Sigmoid colon (tissue), 4 donors: ENCODE data around the gene IPMK.
"Not testable (repeated sequence)": the region's sequence is repeated elsewhere in the genome, so short reads cannot be mapped to it uniquely, and the experiment has no call there.

ENCODE experiments used
- EP300 ChIP-seq, 4 donors: sonication (generic); formaldehyde crosslinking; IDR thresholded peaks; one replicate each; pipeline ENCODE4 v1.6.1; 2017; ENCODE audit warnings: antibody characterized with exemption in 4 of 4
- POLR2A ChIP-seq, 2 donors: fragments of 450-650 bp; IDR thresholded peaks; one replicate each; pipeline ENCODE4 v1.6.1; 2016; ENCODE audit warnings: antibody characterized with exemption in 2 of 2, mild to moderate bottlenecking in 2 of 2, moderate library complexity in 2 of 2
- TF ChIP-seq, protein P1 (sequence below), 4 experiments: fragments of 450-650 bp in 3 of 4; fragments of 200-600 bp in 1 of 4; IDR thresholded peaks; one replicate each; pipeline ENCODE4 v1.5.1; 2016 to 2019; ENCODE audit warnings: antibody characterized with exemption in 4 of 4, mild to moderate bottlenecking in 3 of 4, moderate library complexity in 2 of 4

DNA sequence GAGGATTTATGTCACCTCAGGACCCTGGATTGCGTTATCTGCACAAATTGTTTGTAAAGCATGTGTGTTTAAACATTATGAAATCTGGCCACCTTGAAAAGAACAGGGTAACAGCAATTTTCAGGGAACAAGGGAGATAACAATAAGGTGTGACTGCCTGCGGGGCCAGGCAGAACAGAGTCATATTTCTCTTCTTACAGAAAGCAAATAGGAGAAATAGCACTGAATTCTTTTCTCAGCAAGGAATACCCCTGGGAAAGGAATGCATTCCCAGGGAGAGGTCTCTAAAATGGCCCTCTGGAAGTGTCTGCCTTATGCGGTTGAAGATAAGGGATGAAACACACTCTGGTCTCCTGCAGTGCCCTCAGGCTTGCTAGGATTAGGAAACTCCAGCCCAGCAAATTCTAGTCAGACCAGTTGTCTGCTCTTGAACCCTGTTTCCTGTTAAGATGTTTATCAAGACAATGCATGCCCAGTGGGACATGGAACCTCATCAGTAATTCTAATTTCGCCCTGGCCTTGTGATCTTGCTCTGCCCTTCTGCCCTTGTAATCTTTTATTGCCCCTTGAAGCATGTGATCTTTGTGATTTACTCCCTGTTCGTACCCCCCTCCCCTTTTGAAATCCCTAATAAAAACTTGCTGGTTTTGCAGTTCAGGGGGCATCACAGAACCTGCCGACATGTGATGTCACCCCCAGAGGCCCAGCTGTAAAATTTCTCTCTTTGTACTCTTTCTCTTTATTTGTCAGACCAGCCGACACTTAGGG is 11.5 kb downstream of the IPMK start:
- TF ChIP-seq, protein P1, sequence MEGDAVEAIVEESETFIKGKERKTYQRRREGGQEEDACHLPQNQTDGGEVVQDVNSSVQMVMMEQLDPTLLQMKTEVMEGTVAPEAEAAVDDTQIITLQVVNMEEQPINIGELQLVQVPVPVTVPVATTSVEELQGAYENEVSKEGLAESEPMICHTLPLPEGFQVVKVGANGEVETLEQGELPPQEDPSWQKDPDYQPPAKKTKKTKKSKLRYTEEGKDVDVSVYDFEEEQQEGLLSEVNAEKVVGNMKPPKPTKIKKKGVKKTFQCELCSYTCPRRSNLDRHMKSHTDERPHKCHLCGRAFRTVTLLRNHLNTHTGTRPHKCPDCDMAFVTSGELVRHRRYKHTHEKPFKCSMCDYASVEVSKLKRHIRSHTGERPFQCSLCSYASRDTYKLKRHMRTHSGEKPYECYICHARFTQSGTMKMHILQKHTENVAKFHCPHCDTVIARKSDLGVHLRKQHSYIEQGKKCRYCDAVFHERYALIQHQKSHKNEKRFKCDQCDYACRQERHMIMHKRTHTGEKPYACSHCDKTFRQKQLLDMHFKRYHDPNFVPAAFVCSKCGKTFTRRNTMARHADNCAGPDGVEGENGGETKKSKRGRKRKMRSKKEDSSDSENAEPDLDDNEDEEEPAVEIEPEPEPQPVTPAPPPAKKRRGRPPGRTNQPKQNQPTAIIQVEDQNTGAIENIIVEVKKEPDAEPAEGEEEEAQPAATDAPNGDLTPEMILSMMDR (IDR thresholded peaks at IDR 0.05): not testable (repeated sequence)
- not testable (repeated sequence) for TF ChIP-seq POLR2A, EP300 (IDR thresholded peaks at IDR 0.05)
